Thoracic aorta (tissue), 2 donors: ENCODE results near the gene DENND4B. TPM values are rescaled to one million over a fixed set of nuclear protein-coding genes. Genes with fewer than 3 reads are reported as not detected.
A peak's percentile ranks its signal among the peaks of the same experiment; 100 is the strongest.

Experiments used
- ATAC-seq: fragments of 150-250 bp; one replicate; pipeline ENCODE4 v1.8.0; 2017; ENCODE audit warnings: low read depth; ENCODE audit not compliant: insufficient number of reproducible peaks, low FRiP score
- DNase-seq: peaks from one replicate; pipeline ENCODE4 v3.0.0-alpha.2; 2020; ENCODE audit warnings: low spot score
- H3K27ac ChIP-seq, 2 donors: fragments of 200-600 bp; sonication (generic); 1 replicate in 1 of 2; 2 replicates in 1 of 2; pipeline ENCODE4 v1.5.1; 2016; ENCODE audit warnings: mild to moderate bottlenecking in 2 of 2, moderate library complexity in 2 of 2
- H3K27me3 ChIP-seq: fragments of 200-600 bp; sonication (generic); replicated peaks from 2 replicates; pipeline ENCODE4 v1.6.0; 2016; ENCODE audit warnings: mild to moderate bottlenecking; ENCODE audit not compliant: insufficient read depth
- H3K36me3 ChIP-seq: fragments of 200-600 bp; sonication (generic); one replicate; pipeline ENCODE4 v1.5.1; 2016
- H3K4me1 ChIP-seq, 2 donors: fragments of 200-600 bp; sonication (generic); 1 replicate in 1 of 2; 2 replicates in 1 of 2; pipeline versions ENCODE4 v1.5.1 to v1.6.0; 2016; ENCODE audit warnings: low read depth in 2 of 2, mild to moderate bottlenecking in 1 of 2; ENCODE audit not compliant: control insufficient read depth in 1 of 2
- H3K4me3 ChIP-seq: fragments of 200-600 bp; sonication (generic); 2 replicates; pipeline ENCODE4 v1.5.1; 2016; ENCODE audit warnings: mild to moderate bottlenecking
- H3K9me3 ChIP-seq: fragments of 200-600 bp; sonication (generic); 2 replicates; pipeline ENCODE4 v1.5.1; 2016
- CTCF ChIP-seq: fragments of 200-600 bp; sonication (generic); IDR thresholded peaks from one replicate; pipeline ENCODE4 v1.5.1; 2019; ENCODE audit warnings: antibody characterized with exemption
- total RNA-seq, 2 donors: library from RNA; depleted of rRNA; stranded (reverse); fragments of >200 nt; gene quantifications; one replicate each; pipeline versions ENCODE4 v1.1.0 to v1.2.3, GENCODE V29; 2016

The DENND4B gene
- total RNA-seq, 2 donors from 2014 or later = 59.0 to 82.7 TPM

GRCh38 chr1:153953859-153954365, 7.4 kb upstream of the DENND4B start:
- Histone ChIP-seq H3K36me3 (peaks cover 52% of the 10 kb centered on the region), H3K27me3 (no peaks in the 10 kb centered on the region), H3K4me1 (peaks cover 20 to 23% of the 10 kb centered on the region in 2 donors), H3K4me3 (no peak overlapping the region), H3K9me3 (no peaks in the 10 kb centered on the region), H3K27ac (no peak overlapping the region)
- DNase-seq (no peak), ATAC-seq (no peak)
- TF ChIP-seq CTCF = no peak

- no peak for TF ChIP-seq CTCF
- no peaks in the 10 kb centered on the region for H3K9me3 ChIP-seq
- no peak for DNase-seq
- H3K36me3 ChIP-seq = peaks cover 65% of the 10 kb centered on the region
- no peaks in the 10 kb centered on the region for H3K27me3 ChIP-seq
- ATAC-seq = no peak
- no peak overlapping the region for H3K4me3 ChIP-seq
- peaks cover 14 to 18% of the 10 kb centered on the region in 2 donors for H3K4me1 ChIP-seq
- no peak overlapping the region for H3K27ac ChIP-seq
These were observed 5.3 kb upstream of the DENND4B start for GRCh38 chr1:153951801-153952200.

- H3K27me3 ChIP-seq = no peaks in the 10 kb centered on the region
- H3K9me3 ChIP-seq = no peaks in the 10 kb centered on the region
- H3K4me1 ChIP-seq = peaks cover 9 to 14% of the 10 kb centered on the region in 2 donors
- ATAC-seq (no peak), DNase-seq (no peak)
- peaks cover 65% of the 10 kb centered on the region for H3K36me3 ChIP-seq
- H3K4me3 ChIP-seq = no peak overlapping the region
- no peak for TF ChIP-seq CTCF
- no peak overlapping the region for H3K27ac ChIP-seq
These were observed 4.7 kb upstream of the DENND4B start for GRCh38 chr1:153951183-153951582.

GRCh38 chr1:153945795-153946621, 510 bp downstream of the DENND4B start:
- Histone ChIP-seq H3K9me3 (no peaks in the 10 kb centered on the region), H3K4me1 (peaks cover 14 to 24% of the 10 kb centered on the region in 2 donors), H3K4me3 (peak overlapping the region; percentile 94), H3K27me3 (no peaks in the 10 kb centered on the region), H3K27ac (peak overlapping the region; percentile 93 to 95), H3K36me3 (peaks cover 48% of the 10 kb centered on the region)
- ATAC-seq (peak; percentile 53), DNase-seq (peak; percentile 44)
- no peak for TF ChIP-seq CTCF

GRCh38 chr1:153945131-153945794, 1.3 kb downstream of the DENND4B start:
- Histone ChIP-seq H3K27me3 (no peaks in the 10 kb centered on the region), H3K4me3 (peak overlapping the region; percentile 94), H3K27ac (peak overlapping the region; percentile 93 to 95), H3K36me3 (peaks cover 41% of the 10 kb centered on the region), H3K4me1 (peaks cover 14 to 24% of the 10 kb centered on the region in 2 donors), H3K9me3 (no peaks in the 10 kb centered on the region)
- no peak for TF ChIP-seq CTCF
- DNase-seq (no peak), ATAC-seq (peak; percentile 34)
